ENCODE measurements around the gene SLC26A2.

Gene SLC26A2

DNA sequence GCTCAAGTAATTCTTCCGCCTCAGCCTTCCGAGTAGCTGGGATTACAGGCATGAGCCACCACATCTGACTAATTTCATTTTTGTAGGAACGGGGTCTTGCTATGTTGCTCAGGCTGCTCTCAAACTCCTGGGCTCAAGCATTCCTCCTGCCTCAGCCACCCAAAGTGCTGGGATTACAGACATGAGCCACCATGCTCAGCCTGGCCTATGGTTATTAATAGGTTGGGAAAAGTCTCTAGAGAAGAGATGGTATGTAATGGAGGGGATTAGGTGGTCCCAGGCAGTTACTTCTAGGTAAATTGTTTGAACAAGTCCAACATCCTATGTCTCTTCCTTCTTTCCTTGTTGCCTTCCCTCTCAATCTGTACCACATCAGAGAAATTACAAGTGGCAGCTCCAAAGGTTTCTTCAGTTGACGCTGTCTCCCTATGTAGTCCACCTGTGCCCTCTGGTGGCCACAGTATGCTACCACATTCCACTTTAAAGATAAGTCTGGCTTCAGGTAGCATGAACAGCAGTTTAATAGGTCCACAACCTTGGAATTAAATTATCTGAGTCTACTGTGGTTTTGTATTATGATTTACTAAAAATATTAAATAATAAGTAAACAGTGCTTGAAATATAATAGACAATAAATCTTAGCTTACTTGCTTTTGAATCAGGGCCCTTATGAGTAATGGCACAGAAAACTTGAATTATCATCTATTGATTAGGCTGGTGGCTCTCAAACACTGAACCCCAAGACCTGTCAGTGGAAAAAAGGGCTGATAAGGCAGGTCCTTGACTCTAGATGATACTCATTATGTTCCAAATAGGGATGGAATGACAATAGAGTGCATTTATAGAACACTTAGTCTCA lies 30.2 kb downstream of the SLC26A2 start:
- no peaks in the 10 kb centered on the region for H3K27me3 ChIP-seq (replicated peaks; ENCODE audit: control insufficient read depth, insufficient read depth, low read length)
- H3K4me3 ChIP-seq (replicated peaks; ENCODE audit: low read depth, low read length), result no peak overlapping the region
- DNase-seq (ENCODE audit: extremely low read depth, insufficient read length), result no peak
- TF ChIP-seq CTCF (IDR thresholded peaks at IDR 0.05; ENCODE audit: insufficient read depth, low read length, poor library complexity, severe bottlenecking), result peak; percentile 92
- H3K36me3 ChIP-seq (ENCODE audit: control insufficient read depth, insufficient read depth, low read length), result peaks cover 7% of the 10 kb centered on the region

- H3K4me3 ChIP-seq (replicated peaks; ENCODE audit: low read depth, low read length), result no peak overlapping the region
- no peaks in the 10 kb centered on the region for H3K27me3 ChIP-seq (replicated peaks; ENCODE audit: control insufficient read depth, insufficient read depth, low read length)
- DNase-seq (ENCODE audit: extremely low read depth, insufficient read length), result no peak
- TF ChIP-seq CTCF (IDR thresholded peaks at IDR 0.05; ENCODE audit: insufficient read depth, low read length, poor library complexity, severe bottlenecking), result no peak
- peaks cover 7% of the 10 kb centered on the region for H3K36me3 ChIP-seq (ENCODE audit: control insufficient read depth, insufficient read depth, low read length)
Observed at GRCh38 chr5:149993471-149993870, 32.9 kb downstream of the SLC26A2 start.

DNA sequence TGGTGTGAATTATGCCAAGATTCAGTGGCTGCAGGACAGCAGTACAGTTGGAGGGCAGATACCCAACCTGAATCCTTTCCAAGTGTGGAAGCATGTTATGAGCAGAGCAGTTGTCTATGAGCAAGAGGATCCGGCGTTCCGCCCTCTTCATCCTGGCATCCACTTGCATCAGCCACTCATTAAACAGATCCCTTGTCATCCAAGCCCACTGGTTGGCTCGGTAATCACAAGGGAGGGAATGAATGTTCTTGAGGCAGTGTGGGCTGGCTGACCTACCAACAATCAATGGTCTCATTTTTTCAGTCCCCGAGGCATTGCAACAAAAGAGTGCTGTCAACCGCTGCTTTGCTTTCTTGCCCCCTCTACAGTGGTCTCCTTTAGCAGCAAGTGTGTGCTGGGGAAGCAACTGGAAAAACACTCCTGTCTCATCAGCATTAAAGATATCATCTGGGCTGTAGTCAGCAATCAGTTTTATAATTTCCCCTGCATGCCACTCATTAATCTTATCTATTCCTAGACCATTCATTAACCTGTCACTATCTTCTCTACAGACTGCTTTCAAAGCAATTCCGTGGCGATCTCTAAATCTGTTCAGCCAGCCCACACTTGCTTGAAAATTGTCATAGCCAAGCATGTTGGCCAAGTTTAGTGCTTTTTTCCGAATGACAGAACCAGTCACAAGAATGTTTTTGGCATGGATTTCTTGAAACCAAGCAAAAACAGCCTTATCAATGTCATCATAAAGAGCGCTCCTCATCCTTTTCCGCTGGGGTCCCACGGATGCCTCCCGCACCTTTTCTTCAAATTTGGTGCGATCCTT lies 35.0 kb downstream of the SLC26A2 start:
- H3K27me3 ChIP-seq (replicated peaks; ENCODE audit: control insufficient read depth, insufficient read depth, low read length), result no peaks in the 10 kb centered on the region
- TF ChIP-seq CTCF (IDR thresholded peaks at IDR 0.05; ENCODE audit: insufficient read depth, low read length, poor library complexity, severe bottlenecking), result no peak
- DNase-seq (ENCODE audit: extremely low read depth, insufficient read length), result no peak
- H3K36me3 ChIP-seq (ENCODE audit: control insufficient read depth, insufficient read depth, low read length), result peaks cover 7% of the 10 kb centered on the region
- no peak overlapping the region for H3K4me3 ChIP-seq (replicated peaks; ENCODE audit: low read depth, low read length)

- Histone ChIP-seq H3K36me3 (ENCODE audit: control insufficient read depth, insufficient read depth, low read length) (peaks cover 7% of the 10 kb centered on the region), H3K4me3 (replicated peaks; ENCODE audit: low read depth, low read length) (no peak overlapping the region), H3K27me3 (replicated peaks; ENCODE audit: control insufficient read depth, insufficient read depth, low read length) (no peaks in the 10 kb centered on the region)
- DNase-seq (ENCODE audit: extremely low read depth, insufficient read length), result no peak
- TF ChIP-seq CTCF (IDR thresholded peaks at IDR 0.05; ENCODE audit: insufficient read depth, low read length, poor library complexity, severe bottlenecking), result no peak
Observed at GRCh38 chr5:149996205-149996890, 35.8 kb downstream of the SLC26A2 start.

- no peak for TF ChIP-seq CTCF (IDR thresholded peaks at IDR 0.05; ENCODE audit: insufficient read depth, low read length, poor library complexity, severe bottlenecking)
- Histone ChIP-seq H3K27me3 (replicated peaks; ENCODE audit: control insufficient read depth, insufficient read depth, low read length) (no peaks in the 10 kb centered on the region), H3K4me3 (replicated peaks; ENCODE audit: low read depth, low read length) (no peak overlapping the region), H3K36me3 (ENCODE audit: control insufficient read depth, insufficient read depth, low read length) (peaks cover 7% of the 10 kb centered on the region)
- DNase-seq (ENCODE audit: extremely low read depth, insufficient read length), result no peak
Observed at GRCh38 chr5:149998281-149998680, 37.7 kb downstream of the SLC26A2 start.
